Measurements from ENCODE around the gene NFIA. TPM values are rescaled to one million over a fixed set of nuclear protein-coding genes. Genes with fewer than 3 reads are reported as not detected.

The NFIA gene
- total RNA-seq, 1 experiment from 2014 or later = 0.35 TPM

DNA sequence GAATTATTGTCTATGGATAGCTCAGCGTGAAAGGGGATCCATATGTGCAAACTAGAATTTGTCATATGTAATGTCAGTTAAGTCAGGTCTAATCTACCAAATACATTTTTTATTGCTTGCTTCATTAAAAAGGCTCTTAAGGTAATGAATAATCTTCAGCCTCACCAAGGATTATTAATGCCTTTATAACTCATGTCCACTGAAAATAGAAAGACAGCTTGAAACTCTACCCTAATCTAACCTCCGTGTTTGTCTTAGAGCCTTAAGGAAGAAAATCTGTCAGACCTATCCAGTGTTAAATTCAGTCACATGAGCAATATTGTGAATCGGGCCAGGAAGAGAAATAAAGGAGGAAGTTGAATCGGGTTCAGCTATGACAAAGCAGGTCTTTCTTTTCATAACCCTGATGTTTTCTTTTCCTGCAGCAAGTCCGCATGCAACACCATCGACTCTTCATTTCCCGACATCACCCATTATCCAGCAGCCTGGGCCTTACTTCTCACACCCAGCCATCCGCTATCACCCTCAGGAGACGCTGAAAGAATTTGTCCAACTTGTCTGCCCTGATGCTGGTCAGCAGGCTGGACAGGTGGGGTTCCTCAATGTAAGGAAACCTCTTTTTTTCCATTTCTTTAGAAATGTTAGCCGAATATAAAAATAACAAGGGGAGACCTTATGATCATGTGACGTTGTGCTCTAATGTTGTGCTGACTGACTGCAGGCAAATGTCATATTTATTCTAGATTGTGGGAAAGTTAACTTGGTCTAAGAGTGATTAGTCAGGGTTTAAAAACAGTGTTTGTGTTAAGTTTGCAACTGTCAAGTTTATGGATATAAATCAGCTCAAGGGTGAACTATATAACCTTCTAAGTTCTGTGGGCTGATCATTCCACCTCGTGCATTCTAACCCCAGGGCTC lies 321.6 kb downstream of the NFIA start:
- Mint-ChIP-seq H3K4me3 (no peak overlapping the region), H3K27ac (no peak overlapping the region), H3K36me3 (ENCODE audit: insufficient read depth in 1 of 3, low read depth in 3 of 3) (no peaks in the 10 kb centered on the region; a peak in 1 of 7 replicates), H3K4me1 (0 out of 4 replicates have a peak, but pooled peaks cover 0 to under 1% of the 10 kb centered on the region in 2 experiments), H3K9me3 (no peaks in the 10 kb centered on the region), H3K27me3 (ENCODE audit: low read depth) (0 out of 2 replicates have a peak, but pooled peaks cover 2% of the 10 kb centered on the region)
- H4K91ac ChIP-seq (ENCODE audit: insufficient read length, low read depth, low read length) = no peak overlapping the region
- no peak overlapping the region for H4K8ac ChIP-seq (replicated peaks; ENCODE audit: insufficient read length, low read depth, low read length)
- no peak for DNase-seq
- H3K4ac ChIP-seq (ENCODE audit: low read depth, low read length) = no peak overlapping the region
- no CpG with 5 or more reads among the region's 12 CpGs for WGBS (ENCODE audit: extremely low coverage, insufficient read length, low lambda C conversion rate)
- H2BK15ac ChIP-seq (ENCODE audit: low read depth, low read length) = no peak overlapping the region
- H2BK120ac ChIP-seq (ENCODE audit: low read depth, low read length, poor library complexity, severe bottlenecking) = no peak overlapping the region
- H3K27me3 ChIP-seq (ENCODE audit: insufficient read depth, low read length) = no peaks in the 10 kb centered on the region
- H3K14ac ChIP-seq (ENCODE audit: insufficient read depth, low read length) = no peak overlapping the region
- TF ChIP-seq, protein P1, sequence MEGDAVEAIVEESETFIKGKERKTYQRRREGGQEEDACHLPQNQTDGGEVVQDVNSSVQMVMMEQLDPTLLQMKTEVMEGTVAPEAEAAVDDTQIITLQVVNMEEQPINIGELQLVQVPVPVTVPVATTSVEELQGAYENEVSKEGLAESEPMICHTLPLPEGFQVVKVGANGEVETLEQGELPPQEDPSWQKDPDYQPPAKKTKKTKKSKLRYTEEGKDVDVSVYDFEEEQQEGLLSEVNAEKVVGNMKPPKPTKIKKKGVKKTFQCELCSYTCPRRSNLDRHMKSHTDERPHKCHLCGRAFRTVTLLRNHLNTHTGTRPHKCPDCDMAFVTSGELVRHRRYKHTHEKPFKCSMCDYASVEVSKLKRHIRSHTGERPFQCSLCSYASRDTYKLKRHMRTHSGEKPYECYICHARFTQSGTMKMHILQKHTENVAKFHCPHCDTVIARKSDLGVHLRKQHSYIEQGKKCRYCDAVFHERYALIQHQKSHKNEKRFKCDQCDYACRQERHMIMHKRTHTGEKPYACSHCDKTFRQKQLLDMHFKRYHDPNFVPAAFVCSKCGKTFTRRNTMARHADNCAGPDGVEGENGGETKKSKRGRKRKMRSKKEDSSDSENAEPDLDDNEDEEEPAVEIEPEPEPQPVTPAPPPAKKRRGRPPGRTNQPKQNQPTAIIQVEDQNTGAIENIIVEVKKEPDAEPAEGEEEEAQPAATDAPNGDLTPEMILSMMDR (conservative IDR thresholded peaks at IDR 0.05) = no peak
- no peak overlapping the region for H2BK5ac ChIP-seq (ENCODE audit: insufficient read length, low read length)
- no peak overlapping the region for H2BK12ac ChIP-seq (ENCODE audit: insufficient read length, low read depth, low read length)
- no peak overlapping the region for H3K56ac ChIP-seq (ENCODE audit: insufficient read length, low read depth, low read length)
- H3K27ac ChIP-seq (ENCODE audit: insufficient read length, low read depth, low read length) = no peak overlapping the region
- H3K23me2 ChIP-seq (ENCODE audit: insufficient read length, low read depth, low read length, poor library complexity, severe bottlenecking) = no peaks in the 10 kb centered on the region
- H3K4me1 ChIP-seq (ENCODE audit: insufficient read depth, low read length) = no peaks in the 10 kb centered on the region
- H3K9ac ChIP-seq (ENCODE audit: extremely low read depth, insufficient read length, low read length) = no peak overlapping the region
- no peaks in the 10 kb centered on the region for H3K9me3 ChIP-seq (ENCODE audit: control insufficient read depth, low read depth, low read length)
- H4K5ac ChIP-seq (ENCODE audit: insufficient read length, low read depth, low read length) = no peak overlapping the region
- H3K4me2 ChIP-seq (ENCODE audit: insufficient read depth, insufficient read length, low read length) = no peak overlapping the region
- no peak overlapping the region for H3K18ac ChIP-seq (ENCODE audit: insufficient read length, low read depth, low read length)
- H2AK5ac ChIP-seq (ENCODE audit: insufficient read length, low read length) = no peak overlapping the region
- H2BK20ac ChIP-seq (ENCODE audit: low read depth, low read length, poor library complexity, severe bottlenecking) = no peak overlapping the region
- no peak overlapping the region for H3T11ph ChIP-seq (ENCODE audit: low read length)
- no peaks in the 10 kb centered on the region for H3K79me2 ChIP-seq (ENCODE audit: insufficient read depth, low read length)
- no peaks in the 10 kb centered on the region for H3K79me1 ChIP-seq (ENCODE audit: insufficient read depth, low read depth, low read length, poor library complexity, severe bottlenecking)
- no peak overlapping the region for H2AFZ ChIP-seq (ENCODE audit: low read length)
- H4K20me1 ChIP-seq (ENCODE audit: control insufficient read depth, insufficient read depth, insufficient read length) = no peaks in the 10 kb centered on the region
- no peak overlapping the region for H3K23ac ChIP-seq (ENCODE audit: insufficient read length, low read depth, low read length)

Measured in H9 (cell line).